ENCODE measurements around the gene WASL. TPM values are rescaled to one million over a fixed set of nuclear protein-coding genes. Genes with fewer than 3 reads are reported as not detected.

The WASL gene
- total RNA-seq, 3 donors from 2014 or later (not counting 1 experiment from before 2014, with no cell fraction given) = 9.6 to 12.1 (median 10.6) TPM

- DNase-seq (no peak), ATAC-seq (no peak)
- peaks cover 3 to 5% of the 10 kb centered on the region in 2 donors for H3K27me3 Mint-ChIP-seq (ENCODE audit: low read depth in 2 of 2)
- H3K4me1 Mint-ChIP-seq = no peaks in the 10 kb centered on the region
- H3K36me3 ChIP-seq (ENCODE audit: control insufficient read depth, insufficient read depth, low read length) = no peaks in the 10 kb centered on the region
- WGBS (ENCODE audit: insufficient coverage) = 100% methylated on average over 3 of the region's 3 CpGs
- H3K36me3 Mint-ChIP-seq = no peaks in the 10 kb centered on the region
- no peaks in the 10 kb centered on the region for H3K27me3 ChIP-seq (ENCODE audit: control insufficient read depth, insufficient read depth, low read length)
- no peaks in the 10 kb centered on the region for H3K9me3 Mint-ChIP-seq
- no peaks in the 10 kb centered on the region for H3K9me3 ChIP-seq (ENCODE audit: control insufficient read depth, insufficient read depth, low read length)
- no peaks in the 10 kb centered on the region for H3K4me1 ChIP-seq (ENCODE audit: control insufficient read depth, insufficient read depth, low read length)
- no peak for TF ChIP-seq CTCF (IDR thresholded peaks at IDR 0.05)
- no peak overlapping the region for H3K4me3 Mint-ChIP-seq
- H3K27ac ChIP-seq (ENCODE audit: low read length) = no peak overlapping the region
- no peak overlapping the region for H3K4me3 ChIP-seq (ENCODE audit: low read length)
- intact Hi-C loops (cut with micrococcal nuclease) = no loop called here
- no peak overlapping the region for H3K27ac Mint-ChIP-seq
These were observed 38.6 kb upstream of the WASL start for GRCh38 chr7:123787220-123788007.

DNA sequence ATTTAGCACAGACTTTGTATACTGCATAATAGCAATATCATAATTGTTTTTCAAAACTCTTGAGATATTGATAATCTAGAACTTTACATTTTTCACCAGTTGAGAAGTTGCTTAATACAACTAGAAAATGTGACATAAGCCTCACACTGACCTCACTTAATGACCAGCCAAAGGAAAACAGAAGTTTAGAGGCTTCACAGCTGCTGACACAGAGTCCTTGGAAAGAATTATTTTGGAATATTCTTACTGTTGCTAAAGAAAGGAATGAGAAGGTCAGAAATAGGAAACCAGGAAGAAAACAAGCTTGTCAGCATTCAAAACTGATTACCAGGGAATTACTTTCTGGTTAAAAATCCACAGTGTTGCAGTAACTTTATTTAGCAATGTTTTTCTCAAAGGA lies 35.5 kb upstream of the WASL start:
- Histone ChIP-seq H3K27me3 (ENCODE audit: control insufficient read depth, insufficient read depth, low read length) (no peaks in the 10 kb centered on the region), H3K36me3 (ENCODE audit: control insufficient read depth, insufficient read depth, low read length) (no peaks in the 10 kb centered on the region), H3K27ac (ENCODE audit: low read length) (no peak overlapping the region), H3K9me3 (ENCODE audit: control insufficient read depth, insufficient read depth, low read length) (no peaks in the 10 kb centered on the region), H3K4me3 (ENCODE audit: low read length) (no peak overlapping the region), H3K4me1 (ENCODE audit: control insufficient read depth, insufficient read depth, low read length) (no peaks in the 10 kb centered on the region)
- no peak for DNase-seq
- intact Hi-C loops (cut with micrococcal nuclease) = no loop called here
- H3K4me3 Mint-ChIP-seq = no peak overlapping the region
- ATAC-seq = no peak
- no peak for TF ChIP-seq CTCF (IDR thresholded peaks at IDR 0.05)
- no peak overlapping the region for H3K27ac Mint-ChIP-seq
- no peaks in the 10 kb centered on the region for H3K9me3 Mint-ChIP-seq
- no peaks in the 10 kb centered on the region for H3K4me1 Mint-ChIP-seq
- H3K27me3 Mint-ChIP-seq (ENCODE audit: low read depth in 2 of 2) = peaks cover 3 to 5% of the 10 kb centered on the region in 2 donors
- no peaks in the 10 kb centered on the region for H3K36me3 Mint-ChIP-seq

DNA sequence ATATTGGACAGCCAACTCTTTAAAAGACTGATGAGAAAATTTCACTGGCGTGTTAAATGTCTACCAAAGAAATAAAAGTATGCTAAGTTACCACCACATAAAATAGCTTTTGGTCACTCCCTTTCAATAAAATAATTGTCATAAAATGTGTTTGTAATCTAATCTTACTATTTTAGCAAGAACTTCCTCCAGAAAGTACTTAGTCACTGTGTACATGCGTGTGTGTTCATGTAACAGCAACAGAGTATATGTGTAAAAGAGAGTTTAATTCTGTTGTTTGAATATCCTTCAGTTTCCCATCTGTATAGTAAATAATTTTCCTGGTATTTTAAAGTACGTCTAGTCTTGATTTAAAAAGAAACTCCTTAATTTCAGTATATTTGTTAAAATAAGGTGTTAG lies 35.0 kb upstream of the WASL start:
- Histone ChIP-seq H3K27ac (ENCODE audit: low read length) (no peak overlapping the region), H3K4me1 (ENCODE audit: control insufficient read depth, insufficient read depth, low read length) (no peaks in the 10 kb centered on the region), H3K27me3 (ENCODE audit: control insufficient read depth, insufficient read depth, low read length) (no peaks in the 10 kb centered on the region), H3K4me3 (ENCODE audit: low read length) (no peak overlapping the region), H3K36me3 (ENCODE audit: control insufficient read depth, insufficient read depth, low read length) (no peaks in the 10 kb centered on the region), H3K9me3 (ENCODE audit: control insufficient read depth, insufficient read depth, low read length) (no peaks in the 10 kb centered on the region)
- Mint-ChIP-seq H3K27me3 (ENCODE audit: low read depth in 2 of 2) (peaks cover 2 to 3% of the 10 kb centered on the region in 2 donors), H3K9me3 (no peaks in the 10 kb centered on the region), H3K36me3 (no peaks in the 10 kb centered on the region), H3K4me3 (no peak overlapping the region), H3K4me1 (no peaks in the 10 kb centered on the region), H3K27ac (no peak overlapping the region)
- no peak for ATAC-seq
- TF ChIP-seq CTCF (IDR thresholded peaks at IDR 0.05) = no peak
- DNase-seq = no peak
- WGBS (ENCODE audit: insufficient coverage) = no CpG with 5 or more reads among the region's 3 CpGs
- intact Hi-C loops (cut with micrococcal nuclease) = no loop called here

Data from natural killer cell (primary cell).